ENCODE measurements around the gene SLC9A9.

SLC9A9 gene

DNA sequence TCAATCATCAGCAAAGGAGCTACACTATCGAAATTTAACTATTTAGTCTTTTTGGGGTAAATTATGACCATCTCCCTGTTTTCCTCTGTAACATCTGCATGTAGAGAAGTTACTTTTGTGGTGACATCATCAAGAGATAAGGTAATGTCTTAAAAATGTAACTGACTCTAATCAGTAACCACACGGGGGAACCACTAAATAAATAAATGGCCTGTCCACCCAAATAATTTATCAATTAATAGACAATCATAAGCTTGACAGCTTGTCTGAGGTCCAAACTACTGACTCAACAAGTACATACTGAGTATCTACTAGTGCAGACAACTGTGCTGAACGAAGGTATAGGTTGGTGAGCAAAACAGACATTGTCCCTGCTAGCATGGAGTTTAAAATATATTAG is 219.3 kb downstream of the SLC9A9 start:
- no peak overlapping the region for H3K4me3 ChIP-seq
- peaks cover 0 to 11% (median 0%) of the 10 kb centered on the region in 11 experiments; a peak in 2 of 22 replicates for H3K9me3 ChIP-seq (replicated peaks in 1 of 11)
- H3K4me1 ChIP-seq, result no peaks in the 10 kb centered on the region
- H3K27ac ChIP-seq, result no peak overlapping the region
- H3K4me2 ChIP-seq, result no peak overlapping the region
- no peaks in the 10 kb centered on the region for H4K20me1 ChIP-seq
- H3K9ac ChIP-seq, result no peak overlapping the region
- H3K36me3 ChIP-seq, result peaks cover 0 to 45% (median 0%) of the 10 kb centered on the region in 11 experiments; a peak in 5 of 22 replicates
- no peak for TF ChIP-seq Cebpa-rat (IDR thresholded peaks at IDR 0.05)
- H3K27me3 ChIP-seq, result no peaks in the 10 kb centered on the region

DNA sequence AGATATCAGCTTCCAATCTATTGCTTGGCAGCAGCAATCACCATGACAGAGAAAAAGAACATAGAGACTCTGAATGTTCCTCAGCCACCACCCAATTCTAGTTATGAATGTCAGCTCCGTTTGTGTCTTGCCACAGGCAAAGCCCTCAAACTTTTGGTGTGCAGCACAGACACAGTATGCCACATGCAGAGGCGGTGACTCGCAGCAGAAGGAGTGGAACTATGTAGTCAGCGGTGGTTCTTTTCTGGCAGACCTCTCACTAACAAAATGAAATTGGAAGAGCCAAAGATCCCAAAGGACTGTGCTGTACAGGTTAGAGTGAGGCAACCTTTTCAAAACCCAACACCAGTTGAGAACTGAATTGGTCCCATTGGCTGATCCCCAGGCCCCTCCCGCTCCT is 220.9 kb downstream of the SLC9A9 start:
- Histone ChIP-seq H3K27ac (no peak overlapping the region), H3K9ac (no peak overlapping the region), H3K9me3 (replicated peaks in 1 of 11) (peaks cover 0 to 11% (median 0%) of the 10 kb centered on the region in 11 experiments; a peak in 2 of 22 replicates), H3K36me3 (peaks cover 0 to 40% (median 0%) of the 10 kb centered on the region in 11 experiments; a peak in 5 of 22 replicates), H3K4me1 (no peaks in the 10 kb centered on the region), H3K4me3 (no peak overlapping the region), H4K20me1 (no peaks in the 10 kb centered on the region), H3K4me2 (no peak overlapping the region), H3K27me3 (no peaks in the 10 kb centered on the region)
- TF ChIP-seq Cebpa-rat (IDR thresholded peaks at IDR 0.05), result no peak

DNA sequence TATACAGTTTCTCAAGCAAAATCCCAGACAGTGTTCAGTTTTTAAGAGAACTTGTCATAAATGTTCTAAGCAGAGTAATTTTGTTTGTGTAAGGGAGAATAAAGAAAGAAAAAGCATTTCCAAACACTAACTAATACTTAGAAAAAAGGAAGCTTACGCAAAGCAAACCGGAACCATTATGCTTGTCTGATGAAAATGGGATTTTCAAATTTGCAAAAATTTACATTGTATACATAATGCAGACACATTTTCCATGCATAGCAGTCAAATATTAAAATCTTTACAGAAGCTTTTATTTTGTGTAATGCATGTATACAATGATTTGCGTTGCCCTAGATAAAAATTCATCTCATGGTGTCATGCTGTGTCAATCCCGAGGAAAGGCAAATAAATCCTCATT is 229.0 kb downstream of the SLC9A9 start:
- Histone ChIP-seq H3K9me3 (replicated peaks in 1 of 11) (peaks cover 0 to 13% (median 5%) of the 10 kb centered on the region in 11 experiments; a peak in 10 of 22 replicates), H3K4me1 (peaks cover 0 to 19% (median 10%) of the 10 kb centered on the region in 10 experiments; a peak in 13 of 20 replicates), H3K36me3 (peaks cover 0 to 60% (median 0%) of the 10 kb centered on the region in 11 experiments; a peak in 5 of 22 replicates), H3K27me3 (no peaks in the 10 kb centered on the region), H3K27ac (no peak overlapping the region), H3K4me3 (no peak overlapping the region), H3K4me2 (no peak overlapping the region), H3K9ac (no peak overlapping the region), H4K20me1 (no peaks in the 10 kb centered on the region)
- no peak for TF ChIP-seq Cebpa-rat (IDR thresholded peaks at IDR 0.05)

DNA sequence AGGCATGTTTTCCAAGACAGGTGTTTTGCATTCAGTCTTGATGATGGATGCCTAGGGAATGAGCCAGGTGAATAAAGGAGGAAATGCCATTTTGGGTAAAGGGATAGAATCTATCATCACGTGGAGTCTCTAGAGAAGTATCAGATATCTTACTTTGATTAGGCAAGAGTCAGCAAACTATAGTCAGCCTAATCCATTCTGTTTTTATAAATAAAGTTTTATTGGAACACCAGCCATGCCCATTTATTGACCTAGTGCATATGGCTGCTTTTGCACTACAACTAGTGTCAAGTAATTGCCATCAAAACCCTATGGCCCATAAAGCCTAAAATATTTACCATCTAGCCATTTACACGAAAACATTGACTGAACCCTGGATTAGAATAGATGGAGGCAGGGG is 231.2 kb downstream of the SLC9A9 start:
- no peak for TF ChIP-seq Cebpa-rat (IDR thresholded peaks at IDR 0.05)

DNA sequence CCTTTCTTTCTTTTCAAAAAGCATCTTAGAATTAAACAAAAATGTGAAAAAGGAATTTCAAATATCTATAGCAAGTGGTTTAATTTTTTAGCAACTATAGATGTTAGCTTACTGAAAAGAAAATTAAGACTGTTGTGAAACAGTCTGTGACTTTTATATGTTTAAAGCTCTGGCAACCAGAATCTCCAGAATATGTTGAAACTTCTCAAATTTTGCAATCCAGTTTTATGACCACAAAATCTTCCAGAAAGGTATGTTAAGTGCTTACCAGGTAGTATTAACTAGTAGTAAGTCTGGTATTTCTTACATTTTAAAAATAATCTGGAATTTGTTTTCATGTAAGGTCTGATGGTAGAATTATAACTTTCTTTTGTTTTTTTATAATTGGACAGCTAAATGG is 235.0 kb downstream of the SLC9A9 start:
- Histone ChIP-seq H3K4me3 (no peak overlapping the region), H3K27me3 (no peaks in the 10 kb centered on the region), H3K4me1 (peaks cover 0 to 15% (median 6%) of the 10 kb centered on the region in 10 experiments; a peak in 13 of 20 replicates), H3K4me2 (no peak overlapping the region), H3K36me3 (peaks cover 0 to 69% (median 0%) of the 10 kb centered on the region in 11 experiments; a peak in 5 of 22 replicates), H3K9me3 (replicated peaks in 1 of 11) (no peaks in the 10 kb centered on the region), H3K27ac (no peak overlapping the region), H4K20me1 (no peaks in the 10 kb centered on the region), H3K9ac (no peak overlapping the region)
- TF ChIP-seq Cebpa-rat (IDR thresholded peaks at IDR 0.05), result no peak

More for the DNA sequence above, 231.2 kb downstream of the SLC9A9 start:
- Histone ChIP-seq H4K20me1 (no peaks in the 10 kb centered on the region), H3K27me3 (no peaks in the 10 kb centered on the region), H3K4me1 (peaks cover 0 to 22% (median 12%) of the 10 kb centered on the region in 10 experiments; a peak in 13 of 20 replicates), H3K27ac (no peak overlapping the region), H3K36me3 (peaks cover 0 to 74% (median 0%) of the 10 kb centered on the region in 11 experiments; a peak in 5 of 22 replicates), H3K4me2 (no peak overlapping the region), H3K9ac (no peak overlapping the region), H3K4me3 (no peak overlapping the region), H3K9me3 (replicated peaks in 1 of 11) (peaks cover 0 to 13% (median 5%) of the 10 kb centered on the region in 11 experiments; a peak in 10 of 22 replicates)

DNA sequence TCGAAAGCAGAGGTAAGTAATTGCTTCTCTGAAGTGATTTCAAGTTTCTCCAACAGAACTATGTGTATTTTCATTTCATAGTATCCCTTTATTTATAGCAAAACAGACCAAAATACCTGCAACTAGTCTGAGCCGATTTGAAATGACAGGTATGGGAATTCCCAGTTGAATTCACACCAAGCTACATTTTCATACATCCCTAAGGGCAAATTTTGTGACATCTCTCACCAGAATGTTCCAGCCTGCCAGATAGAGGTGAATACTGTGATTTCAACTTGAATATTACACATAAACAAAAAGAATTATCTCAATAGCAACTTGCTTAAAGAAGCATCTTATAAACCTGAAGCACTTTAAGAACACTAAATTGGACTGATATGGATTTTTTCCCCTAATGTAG is 235.7 kb downstream of the SLC9A9 start:
- no peak for TF ChIP-seq Cebpa-rat (IDR thresholded peaks at IDR 0.05)
- no peak overlapping the region for H3K27ac ChIP-seq
- no peak overlapping the region for H3K4me3 ChIP-seq
- no peaks in the 10 kb centered on the region for H3K9me3 ChIP-seq (replicated peaks in 1 of 11)
- H3K4me1 ChIP-seq, result peaks cover 0 to 11% (median 4%) of the 10 kb centered on the region in 10 experiments; a peak in 9 of 20 replicates
- no peaks in the 10 kb centered on the region for H3K27me3 ChIP-seq
- H3K4me2 ChIP-seq, result no peak overlapping the region
- H3K36me3 ChIP-seq, result peaks cover 0 to 67% (median 0%) of the 10 kb centered on the region in 11 experiments; a peak in 5 of 22 replicates
- no peak overlapping the region for H3K9ac ChIP-seq
- no peaks in the 10 kb centered on the region for H4K20me1 ChIP-seq

DNA sequence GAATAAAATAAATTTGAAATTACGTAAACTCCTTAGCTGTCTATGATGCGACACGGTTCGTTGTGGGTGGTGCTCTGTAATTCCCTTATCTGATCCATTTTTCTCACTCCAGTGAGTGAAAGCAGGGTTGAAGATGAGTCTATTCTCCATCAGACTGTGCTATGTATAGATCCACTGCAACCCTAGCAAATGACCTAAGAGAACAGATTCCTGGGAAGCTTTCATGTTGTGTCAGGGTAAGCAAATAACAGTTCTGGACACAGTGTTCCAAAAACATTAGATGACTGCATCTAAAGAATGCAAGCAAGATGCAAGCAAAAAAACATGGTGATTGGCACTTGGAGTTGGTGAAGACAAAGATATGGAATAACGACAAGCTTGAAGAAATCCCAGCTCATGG is 239.3 kb downstream of the SLC9A9 start:
- Histone ChIP-seq H3K27ac (no peak overlapping the region), H3K4me2 (no peak overlapping the region), H3K36me3 (peaks cover 0 to 41% (median 0%) of the 10 kb centered on the region in 11 experiments; a peak in 4 of 22 replicates), H3K27me3 (no peaks in the 10 kb centered on the region), H3K4me1 (peaks cover 11 to 20% (median 16%) of the 10 kb centered on the region in 10 experiments; a peak in 19 of 20 replicates), H3K9me3 (replicated peaks in 1 of 11) (no peaks in the 10 kb centered on the region), H3K9ac (no peak overlapping the region), H4K20me1 (0 out of 22 replicates have a peak, but pooled peaks cover 0 to 4% (median 0%) of the 10 kb centered on the region in 11 experiments), H3K4me3 (no peak overlapping the region)
- TF ChIP-seq Cebpa-rat (IDR thresholded peaks at IDR 0.05), result no peak

DNA sequence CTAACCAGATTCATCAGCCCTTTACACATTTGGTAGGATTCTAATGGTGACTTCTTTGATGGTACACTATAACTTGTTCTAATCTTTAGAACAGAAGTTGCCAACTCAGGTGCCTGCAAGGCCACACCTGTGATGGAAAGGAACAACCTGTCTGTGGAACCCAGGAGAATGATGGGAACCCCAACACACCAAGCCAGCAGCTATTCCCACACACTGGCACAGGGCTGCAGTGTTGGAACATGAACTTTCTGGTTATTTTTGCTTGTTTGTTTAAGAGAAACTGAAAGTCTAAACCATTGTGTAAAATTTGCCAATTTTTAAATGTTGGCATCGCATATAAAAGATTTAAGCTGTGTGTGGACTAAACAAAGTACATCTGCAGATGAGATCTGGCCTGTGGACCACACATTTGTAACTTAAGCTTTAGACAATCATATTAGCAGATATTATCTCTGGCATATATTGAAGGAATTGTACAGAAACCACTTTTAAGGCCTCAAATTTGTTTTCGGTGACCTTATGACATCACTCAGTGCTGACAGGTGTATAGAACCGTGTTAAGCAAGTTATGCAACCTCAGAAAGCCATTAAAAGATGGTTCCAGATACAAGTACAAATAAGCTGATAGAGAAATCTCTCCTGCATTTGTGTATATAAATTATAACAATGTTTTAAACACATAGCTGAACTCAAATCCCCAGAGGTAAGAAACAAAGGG is 242.9 kb downstream of the SLC9A9 start:
- TF ChIP-seq Cebpa-rat (IDR thresholded peaks at IDR 0.05), result no peak

More for the DNA sequence above, 242.9 kb downstream of the SLC9A9 start:
- H3K4me3 ChIP-seq, result no peak overlapping the region
- 0 out of 22 replicates have a peak, but pooled peaks cover 0 to 4% (median 0%) of the 10 kb centered on the region in 11 experiments for H3K9me3 ChIP-seq (replicated peaks in 1 of 11)
- no peak overlapping the region for H3K9ac ChIP-seq
- H3K27ac ChIP-seq, result peak overlapping the region in 1 of 11 experiments; percentile 17; a peak in 1 of 22 replicates
- 0 out of 22 replicates have a peak, but pooled peaks cover 0 to 4% (median 0%) of the 10 kb centered on the region in 11 experiments for H4K20me1 ChIP-seq
- H3K4me2 ChIP-seq, result peak overlapping the region; percentile 27 to 62 (median 40); a peak in 18 of 22 replicates
- H3K27me3 ChIP-seq, result no peaks in the 10 kb centered on the region
- peaks cover 0 to 38% (median 0%) of the 10 kb centered on the region in 11 experiments; a peak in 4 of 22 replicates for H3K36me3 ChIP-seq
- H3K4me1 ChIP-seq, result peaks cover 21 to 39% (median 27%) of the 10 kb centered on the region in 10 experiments

Data from BLaER1 treated with 17β-estradiol and CSF1 and Interleukin-3, amounts not matched to agents 10 nM and 100 nM (cell line).